Loucy (cell line): ENCODE data around the gene C2orf69.

ENCODE experiments used
- H2AFZ ChIP-seq: fragments of 200-600 bp; sonication (generic); 2 replicates; pipeline ENCODE4 v1.6.0; 2016; ENCODE audit warnings: antibody characterized with exemption, mild to moderate bottlenecking, low read length, moderate library complexity
- H3F3A ChIP-seq: fragments of 200-600 bp; 2 replicates; pipeline ENCODE4 v1.6.0; 2016; ENCODE audit warnings: antibody characterized with exemption, low read depth, mild to moderate bottlenecking
- H3K27me3 ChIP-seq: fragments of 200-600 bp; sonication (generic); 2 replicates; pipeline ENCODE4 v1.6.1; 2014; ENCODE audit warnings: low read length, mild to moderate bottlenecking; ENCODE audit not compliant: insufficient read depth, poor library complexity, severe bottlenecking
- H3K36me3 ChIP-seq: fragments of 200-600 bp; sonication (generic); 2 replicates; pipeline ENCODE4 v1.6.1; 2016; ENCODE audit warnings: low read length; ENCODE audit not compliant: insufficient read depth
- H3K4me1 ChIP-seq: fragments of 200-600 bp; sonication (generic); 2 replicates; pipeline ENCODE4 v1.5.1; 2014; ENCODE audit warnings: low read length, mild to moderate bottlenecking; ENCODE audit not compliant: insufficient read depth, poor library complexity, severe bottlenecking
- H3K4me2 ChIP-seq: fragments of 200-600 bp; sonication (generic); 2 replicates; pipeline ENCODE4 v1.6.0; 2014; ENCODE audit warnings: antibody characterized with exemption, low read length, low read depth, mild to moderate bottlenecking; ENCODE audit not compliant: poor library complexity, severe bottlenecking
- H3K4me3 ChIP-seq: fragments of 200-600 bp; sonication (generic); 2 replicates; pipeline ENCODE4 v1.5.1; 2014; ENCODE audit warnings: low read length, mild to moderate bottlenecking, mixed read lengths; ENCODE audit not compliant: poor library complexity, severe bottlenecking
- H3K79me2 ChIP-seq: fragments of 200-600 bp; sonication (generic); 2 replicates; pipeline ENCODE4 v1.6.1; 2014; ENCODE audit warnings: low read length; ENCODE audit not compliant: insufficient read depth
- H3K9ac ChIP-seq: fragments of 200-600 bp; sonication (generic); 2 replicates; pipeline ENCODE4 v1.6.0; 2014; ENCODE audit warnings: mild to moderate bottlenecking, low read depth, low read length, moderate library complexity; ENCODE audit not compliant: poor library complexity, severe bottlenecking
- H3K9me2 ChIP-seq: fragments of 200-600 bp; sonication (generic); replicated peaks from 2 replicates; pipeline ENCODE4 v1.6.1; 2016; ENCODE audit warnings: low read depth, low read length, mixed read lengths
- H3K9me3 ChIP-seq: fragments of 200-600 bp; sonication (generic); 2 replicates; pipeline ENCODE4 v1.6.1; 2014; ENCODE audit warnings: mild to moderate bottlenecking, antibody characterized with exemption, low read length, low read depth; ENCODE audit not compliant: insufficient read depth
- H4K20me1 ChIP-seq: fragments of 200-600 bp; sonication (generic); 2 replicates; pipeline ENCODE4 v1.6.0; 2014; ENCODE audit warnings: antibody characterized with exemption, low read length, mild to moderate bottlenecking; ENCODE audit not compliant: insufficient read depth, poor library complexity, severe bottlenecking
- EZH2phosphoT487 ChIP-seq: fragments of 200-600 bp; IDR thresholded peaks from 2 replicates; pipeline ENCODE4 v1.6.1; 2018; ENCODE audit warnings: antibody characterized with exemption, mild to moderate bottlenecking, moderate library complexity, borderline replicate concordance
- TF ChIP-seq, protein P1 (sequence below): fragments of 200-600 bp; sonication (generic); conservative IDR thresholded peaks from 2 replicates; pipeline ENCODE4 v1.5.1; 2014; ENCODE audit warnings: mild to moderate bottlenecking, antibody characterized with exemption, low read length

Gene C2orf69

DNA sequence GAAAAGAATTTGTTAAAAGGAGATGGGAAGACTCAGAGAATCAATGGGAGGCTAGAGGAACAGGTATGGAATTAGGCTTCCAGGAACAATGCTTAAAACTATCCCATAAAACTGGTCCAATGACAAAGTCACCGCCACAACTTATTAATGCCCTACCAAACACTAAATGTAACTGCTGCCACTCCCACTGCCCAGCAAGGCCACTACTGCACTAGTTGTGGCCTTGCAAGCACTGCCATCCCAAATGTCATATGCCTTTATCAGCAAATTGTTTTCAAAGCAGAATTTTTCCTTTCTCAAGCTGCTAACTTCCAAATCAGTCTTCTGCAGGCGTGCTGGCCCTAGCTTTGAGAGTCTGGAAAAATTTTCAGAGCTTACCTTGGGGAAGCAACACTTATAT is 14.5 kb upstream of the C2orf69 start:
- no peak overlapping the region for H3K9ac ChIP-seq
- H3K9me3 ChIP-seq = no peaks in the 10 kb centered on the region
- H3K79me2 ChIP-seq = no peaks in the 10 kb centered on the region
- no peak for TF ChIP-seq EZH2phosphoT487
- H3K9me2 ChIP-seq = no peaks in the 10 kb centered on the region
- no peaks in the 10 kb centered on the region for H3F3A ChIP-seq
- H4K20me1 ChIP-seq = no peaks in the 10 kb centered on the region
- H3K4me3 ChIP-seq = no peak overlapping the region
- no peak overlapping the region for H3K4me2 ChIP-seq
- H3K36me3 ChIP-seq = no peaks in the 10 kb centered on the region
- H3K4me1 ChIP-seq = no peaks in the 10 kb centered on the region
- H3K27me3 ChIP-seq = no peaks in the 10 kb centered on the region
- no peak overlapping the region for H2AFZ ChIP-seq

DNA sequence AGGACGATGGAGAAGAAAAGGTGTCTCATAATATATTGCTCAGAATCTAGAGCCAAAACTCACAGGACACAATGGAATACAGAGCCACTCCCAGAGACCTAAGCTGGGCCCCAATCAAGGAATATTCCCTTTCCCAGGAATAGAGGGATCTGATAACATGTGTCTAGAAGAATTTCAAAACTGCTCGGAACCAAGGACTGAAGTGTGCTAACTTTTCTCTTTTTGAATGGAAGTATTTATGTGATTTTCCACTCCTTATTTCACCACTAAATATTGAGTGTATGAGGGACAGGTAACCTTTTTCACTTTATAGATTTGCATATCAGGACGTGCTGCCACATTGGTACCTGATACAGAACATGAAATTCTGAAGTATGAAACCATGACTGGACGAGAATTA is 9.2 kb upstream of the C2orf69 start:
- no peaks in the 10 kb centered on the region for H3K36me3 ChIP-seq
- H3K27me3 ChIP-seq = no peaks in the 10 kb centered on the region
- H3K9me2 ChIP-seq = no peaks in the 10 kb centered on the region
- no peaks in the 10 kb centered on the region for H3F3A ChIP-seq
- H3K79me2 ChIP-seq = no peaks in the 10 kb centered on the region
- H4K20me1 ChIP-seq = no peaks in the 10 kb centered on the region
- no peak overlapping the region for H2AFZ ChIP-seq
- TF ChIP-seq, protein P1, sequence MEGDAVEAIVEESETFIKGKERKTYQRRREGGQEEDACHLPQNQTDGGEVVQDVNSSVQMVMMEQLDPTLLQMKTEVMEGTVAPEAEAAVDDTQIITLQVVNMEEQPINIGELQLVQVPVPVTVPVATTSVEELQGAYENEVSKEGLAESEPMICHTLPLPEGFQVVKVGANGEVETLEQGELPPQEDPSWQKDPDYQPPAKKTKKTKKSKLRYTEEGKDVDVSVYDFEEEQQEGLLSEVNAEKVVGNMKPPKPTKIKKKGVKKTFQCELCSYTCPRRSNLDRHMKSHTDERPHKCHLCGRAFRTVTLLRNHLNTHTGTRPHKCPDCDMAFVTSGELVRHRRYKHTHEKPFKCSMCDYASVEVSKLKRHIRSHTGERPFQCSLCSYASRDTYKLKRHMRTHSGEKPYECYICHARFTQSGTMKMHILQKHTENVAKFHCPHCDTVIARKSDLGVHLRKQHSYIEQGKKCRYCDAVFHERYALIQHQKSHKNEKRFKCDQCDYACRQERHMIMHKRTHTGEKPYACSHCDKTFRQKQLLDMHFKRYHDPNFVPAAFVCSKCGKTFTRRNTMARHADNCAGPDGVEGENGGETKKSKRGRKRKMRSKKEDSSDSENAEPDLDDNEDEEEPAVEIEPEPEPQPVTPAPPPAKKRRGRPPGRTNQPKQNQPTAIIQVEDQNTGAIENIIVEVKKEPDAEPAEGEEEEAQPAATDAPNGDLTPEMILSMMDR = no peak
- TF ChIP-seq EZH2phosphoT487 = no peak
- no peak overlapping the region for H3K4me2 ChIP-seq
- H3K4me3 ChIP-seq = no peak overlapping the region
- H3K4me1 ChIP-seq = no peaks in the 10 kb centered on the region
- H3K9ac ChIP-seq = no peak overlapping the region
- H3K9me3 ChIP-seq = no peaks in the 10 kb centered on the region

DNA sequence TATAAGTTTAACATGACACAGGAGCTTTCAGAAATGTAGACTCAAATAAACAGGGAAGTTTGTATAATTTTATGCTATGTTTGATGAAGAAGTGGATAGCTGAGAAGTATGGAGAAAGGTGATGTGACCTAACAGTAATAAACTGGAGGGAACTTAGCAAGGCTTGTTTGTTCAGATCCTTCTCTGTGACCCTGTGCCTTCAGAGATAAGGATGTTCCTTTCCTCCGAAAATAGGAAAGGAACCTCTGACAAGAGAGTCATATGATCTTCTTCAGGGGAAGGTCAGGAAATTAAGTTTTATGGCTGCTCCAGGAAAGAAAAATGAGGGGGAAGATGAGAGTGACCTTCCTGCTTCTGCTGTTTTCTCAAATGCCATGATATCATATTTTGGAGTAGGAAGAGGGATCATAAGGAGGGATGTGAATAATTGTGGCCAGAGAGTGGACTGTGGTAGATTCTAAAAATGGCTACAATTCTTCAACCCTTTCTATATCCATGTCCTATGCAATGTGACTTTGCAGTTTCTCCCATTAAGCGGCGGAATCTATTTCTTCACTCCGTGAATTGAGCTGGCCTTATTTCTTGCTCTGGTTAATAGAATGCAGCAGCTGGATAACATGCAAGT is 8.5 kb upstream of the C2orf69 start:
- H3K27me3 ChIP-seq = no peaks in the 10 kb centered on the region
- no peaks in the 10 kb centered on the region for H4K20me1 ChIP-seq
- no peak overlapping the region for H2AFZ ChIP-seq
- no peak overlapping the region for H3K9ac ChIP-seq
- no peak overlapping the region for H3K4me2 ChIP-seq
- no peaks in the 10 kb centered on the region for H3F3A ChIP-seq
- H3K79me2 ChIP-seq = no peaks in the 10 kb centered on the region
- no peaks in the 10 kb centered on the region for H3K4me1 ChIP-seq
- no peaks in the 10 kb centered on the region for H3K9me2 ChIP-seq
- TF ChIP-seq EZH2phosphoT487 = no peak
- TF ChIP-seq, protein P1 = no peak
- no peak overlapping the region for H3K4me3 ChIP-seq
- H3K9me3 ChIP-seq = no peaks in the 10 kb centered on the region
- H3K36me3 ChIP-seq = no peaks in the 10 kb centered on the region

DNA sequence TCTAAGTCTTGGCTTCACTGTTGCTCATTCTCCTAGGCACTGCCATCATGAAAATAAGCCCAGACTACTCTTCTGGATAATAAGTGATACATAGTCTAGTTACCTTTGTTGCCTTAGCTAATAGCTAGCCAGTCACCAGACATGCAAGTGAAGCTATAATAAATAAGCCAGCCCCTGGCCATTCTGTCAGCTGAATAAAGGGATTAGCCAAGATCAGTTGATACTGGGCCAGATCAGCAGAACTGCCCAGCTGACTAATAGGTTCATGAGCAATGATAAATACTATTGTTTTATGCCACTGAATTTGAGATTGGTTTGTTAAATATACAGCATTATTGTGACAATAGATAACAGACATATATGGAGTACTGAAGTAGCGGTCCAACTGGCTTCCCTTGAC is 8.0 kb upstream of the C2orf69 start:
- no peaks in the 10 kb centered on the region for H3K27me3 ChIP-seq
- H3K9me3 ChIP-seq = no peaks in the 10 kb centered on the region
- H3K9ac ChIP-seq = no peak overlapping the region
- H3F3A ChIP-seq = no peaks in the 10 kb centered on the region
- no peaks in the 10 kb centered on the region for H3K36me3 ChIP-seq
- no peak overlapping the region for H2AFZ ChIP-seq
- no peaks in the 10 kb centered on the region for H3K79me2 ChIP-seq
- no peaks in the 10 kb centered on the region for H3K9me2 ChIP-seq
- no peaks in the 10 kb centered on the region for H4K20me1 ChIP-seq
- H3K4me3 ChIP-seq = no peak overlapping the region
- TF ChIP-seq EZH2phosphoT487 = no peak
- TF ChIP-seq, protein P1 = no peak
- no peak overlapping the region for H3K4me2 ChIP-seq
- H3K4me1 ChIP-seq = no peaks in the 10 kb centered on the region
